ENCODE data around the gene TNRC6C. TPM values are rescaled to one million over a fixed set of nuclear protein-coding genes. Genes with fewer than 3 reads are reported as not detected.

TNRC6C gene
- total and polyA plus RNA-seq, 2 experiments from 2014 or later = 10.1 to 16.6 TPM

GRCh38 chr17:78142119-78142861 is 183.8 kb downstream of the TNRC6C start:
- H3K4me2 ChIP-seq = no peak overlapping the region
- H3K4me3 ChIP-seq = no peak overlapping the region
- H3K27ac Mint-ChIP-seq = no peak overlapping the region
- H3K9me2 ChIP-seq (ENCODE audit: insufficient read depth) = no peaks in the 10 kb centered on the region
- H3K27me3 Mint-ChIP-seq (ENCODE audit: insufficient read depth, low read depth, poor library complexity) = peaks cover 6% of the 10 kb centered on the region
- TF ChIP-seq CREB1 (CRISPR knock-in tag; IDR thresholded peaks at IDR 0.05; ENCODE audit: low read depth) = no peak
- TF ChIP-seq POLR2AphosphoS5 (IDR thresholded peaks at IDR 0.05; ENCODE audit: low read depth) = no peak
- TF ChIP-seq, protein P1, sequence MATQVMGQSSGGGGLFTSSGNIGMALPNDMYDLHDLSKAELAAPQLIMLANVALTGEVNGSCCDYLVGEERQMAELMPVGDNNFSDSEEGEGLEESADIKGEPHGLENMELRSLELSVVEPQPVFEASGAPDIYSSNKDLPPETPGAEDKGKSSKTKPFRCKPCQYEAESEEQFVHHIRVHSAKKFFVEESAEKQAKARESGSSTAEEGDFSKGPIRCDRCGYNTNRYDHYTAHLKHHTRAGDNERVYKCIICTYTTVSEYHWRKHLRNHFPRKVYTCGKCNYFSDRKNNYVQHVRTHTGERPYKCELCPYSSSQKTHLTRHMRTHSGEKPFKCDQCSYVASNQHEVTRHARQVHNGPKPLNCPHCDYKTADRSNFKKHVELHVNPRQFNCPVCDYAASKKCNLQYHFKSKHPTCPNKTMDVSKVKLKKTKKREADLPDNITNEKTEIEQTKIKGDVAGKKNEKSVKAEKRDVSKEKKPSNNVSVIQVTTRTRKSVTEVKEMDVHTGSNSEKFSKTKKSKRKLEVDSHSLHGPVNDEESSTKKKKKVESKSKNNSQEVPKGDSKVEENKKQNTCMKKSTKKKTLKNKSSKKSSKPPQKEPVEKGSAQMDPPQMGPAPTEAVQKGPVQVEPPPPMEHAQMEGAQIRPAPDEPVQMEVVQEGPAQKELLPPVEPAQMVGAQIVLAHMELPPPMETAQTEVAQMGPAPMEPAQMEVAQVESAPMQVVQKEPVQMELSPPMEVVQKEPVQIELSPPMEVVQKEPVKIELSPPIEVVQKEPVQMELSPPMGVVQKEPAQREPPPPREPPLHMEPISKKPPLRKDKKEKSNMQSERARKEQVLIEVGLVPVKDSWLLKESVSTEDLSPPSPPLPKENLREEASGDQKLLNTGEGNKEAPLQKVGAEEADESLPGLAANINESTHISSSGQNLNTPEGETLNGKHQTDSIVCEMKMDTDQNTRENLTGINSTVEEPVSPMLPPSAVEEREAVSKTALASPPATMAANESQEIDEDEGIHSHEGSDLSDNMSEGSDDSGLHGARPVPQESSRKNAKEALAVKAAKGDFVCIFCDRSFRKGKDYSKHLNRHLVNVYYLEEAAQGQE (IDR thresholded peaks at IDR 0.05; ENCODE audit: unreplicated experiment) = no peak
- TF ChIP-seq, protein P2, sequence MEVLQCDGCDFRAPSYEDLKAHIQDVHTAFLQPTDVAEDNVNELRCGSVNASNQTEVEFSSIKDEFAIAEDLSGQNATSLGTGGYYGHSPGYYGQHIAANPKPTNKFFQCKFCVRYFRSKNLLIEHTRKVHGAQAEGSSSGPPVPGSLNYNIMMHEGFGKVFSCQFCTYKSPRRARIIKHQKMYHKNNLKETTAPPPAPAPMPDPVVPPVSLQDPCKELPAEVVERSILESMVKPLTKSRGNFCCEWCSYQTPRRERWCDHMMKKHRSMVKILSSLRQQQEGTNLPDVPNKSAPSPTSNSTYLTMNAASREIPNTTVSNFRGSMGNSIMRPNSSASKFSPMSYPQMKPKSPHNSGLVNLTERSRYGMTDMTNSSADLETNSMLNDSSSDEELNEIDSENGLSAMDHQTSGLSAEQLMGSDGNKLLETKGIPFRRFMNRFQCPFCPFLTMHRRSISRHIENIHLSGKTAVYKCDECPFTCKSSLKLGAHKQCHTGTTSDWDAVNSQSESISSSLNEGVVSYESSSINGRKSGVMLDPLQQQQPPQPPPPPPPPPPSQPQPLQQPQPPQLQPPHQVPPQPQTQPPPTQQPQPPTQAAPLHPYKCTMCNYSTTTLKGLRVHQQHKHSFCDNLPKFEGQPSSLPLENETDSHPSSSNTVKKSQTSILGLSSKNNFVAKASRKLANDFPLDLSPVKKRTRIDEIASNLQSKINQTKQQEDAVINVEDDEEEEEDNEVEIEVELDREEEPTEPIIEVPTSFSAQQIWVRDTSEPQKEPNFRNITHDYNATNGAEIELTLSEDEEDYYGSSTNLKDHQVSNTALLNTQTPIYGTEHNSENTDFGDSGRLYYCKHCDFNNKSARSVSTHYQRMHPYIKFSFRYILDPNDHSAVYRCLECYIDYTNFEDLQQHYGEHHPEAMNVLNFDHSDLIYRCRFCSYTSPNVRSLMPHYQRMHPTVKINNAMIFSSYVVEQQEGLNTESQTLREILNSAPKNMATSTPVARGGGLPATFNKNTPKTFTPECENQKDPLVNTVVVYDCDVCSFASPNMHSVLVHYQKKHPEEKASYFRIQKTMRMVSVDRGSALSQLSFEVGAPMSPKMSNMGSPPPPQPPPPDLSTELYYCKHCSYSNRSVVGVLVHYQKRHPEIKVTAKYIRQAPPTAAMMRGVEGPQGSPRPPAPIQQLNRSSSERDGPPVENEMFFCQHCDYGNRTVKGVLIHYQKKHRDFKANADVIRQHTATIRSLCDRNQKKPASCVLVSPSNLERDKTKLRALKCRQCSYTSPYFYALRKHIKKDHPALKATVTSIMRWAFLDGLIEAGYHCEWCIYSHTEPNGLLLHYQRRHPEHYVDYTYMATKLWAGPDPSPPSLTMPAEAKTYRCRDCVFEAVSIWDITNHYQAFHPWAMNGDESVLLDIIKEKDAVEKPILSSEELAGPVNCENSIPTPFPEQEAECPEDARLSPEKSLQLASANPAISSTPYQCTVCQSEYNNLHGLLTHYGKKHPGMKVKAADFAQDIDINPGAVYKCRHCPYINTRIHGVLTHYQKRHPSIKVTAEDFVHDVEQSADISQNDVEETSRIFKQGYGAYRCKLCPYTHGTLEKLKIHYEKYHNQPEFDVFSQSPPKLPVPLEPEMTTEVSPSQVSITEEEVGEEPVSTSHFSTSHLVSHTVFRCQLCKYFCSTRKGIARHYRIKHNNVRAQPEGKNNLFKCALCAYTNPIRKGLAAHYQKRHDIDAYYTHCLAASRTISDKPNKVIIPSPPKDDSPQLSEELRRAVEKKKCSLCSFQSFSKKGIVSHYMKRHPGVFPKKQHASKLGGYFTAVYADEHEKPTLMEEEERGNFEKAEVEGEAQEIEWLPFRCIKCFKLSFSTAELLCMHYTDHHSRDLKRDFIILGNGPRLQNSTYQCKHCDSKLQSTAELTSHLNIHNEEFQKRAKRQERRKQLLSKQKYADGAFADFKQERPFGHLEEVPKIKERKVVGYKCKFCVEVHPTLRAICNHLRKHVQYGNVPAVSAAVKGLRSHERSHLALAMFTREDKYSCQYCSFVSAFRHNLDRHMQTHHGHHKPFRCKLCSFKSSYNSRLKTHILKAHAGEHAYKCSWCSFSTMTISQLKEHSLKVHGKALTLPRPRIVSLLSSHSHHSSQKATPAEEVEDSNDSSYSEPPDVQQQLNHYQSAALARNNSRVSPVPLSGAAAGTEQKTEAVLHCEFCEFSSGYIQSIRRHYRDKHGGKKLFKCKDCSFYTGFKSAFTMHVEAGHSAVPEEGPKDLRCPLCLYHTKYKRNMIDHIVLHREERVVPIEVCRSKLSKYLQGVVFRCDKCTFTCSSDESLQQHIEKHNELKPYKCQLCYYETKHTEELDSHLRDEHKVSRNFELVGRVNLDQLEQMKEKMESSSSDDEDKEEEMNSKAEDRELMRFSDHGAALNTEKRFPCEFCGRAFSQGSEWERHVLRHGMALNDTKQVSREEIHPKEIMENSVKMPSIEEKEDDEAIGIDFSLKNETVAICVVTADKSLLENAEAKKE (CRISPR knock-in tag; IDR thresholded peaks at IDR 0.05) = no peak
- TF ChIP-seq, protein P3, sequence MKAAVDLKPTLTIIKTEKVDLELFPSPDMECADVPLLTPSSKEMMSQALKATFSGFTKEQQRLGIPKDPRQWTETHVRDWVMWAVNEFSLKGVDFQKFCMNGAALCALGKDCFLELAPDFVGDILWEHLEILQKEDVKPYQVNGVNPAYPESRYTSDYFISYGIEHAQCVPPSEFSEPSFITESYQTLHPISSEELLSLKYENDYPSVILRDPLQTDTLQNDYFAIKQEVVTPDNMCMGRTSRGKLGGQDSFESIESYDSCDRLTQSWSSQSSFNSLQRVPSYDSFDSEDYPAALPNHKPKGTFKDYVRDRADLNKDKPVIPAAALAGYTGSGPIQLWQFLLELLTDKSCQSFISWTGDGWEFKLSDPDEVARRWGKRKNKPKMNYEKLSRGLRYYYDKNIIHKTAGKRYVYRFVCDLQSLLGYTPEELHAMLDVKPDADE (IDR thresholded peaks at IDR 0.05) = no peak
- TF ChIP-seq EZH2 (IDR thresholded peaks at IDR 0.05; ENCODE audit: low read depth, unreplicated experiment) = no peak
- TF ChIP-seq EZH2phosphoT487 (IDR thresholded peaks at IDR 0.05; ENCODE audit: unreplicated experiment) = no peak
- TF ChIP-seq CTCF (conservative IDR thresholded peaks at IDR 0.05; ENCODE audit: low read depth in 2 of 2) = no peak
- no peak for TF ChIP-seq STAT1 (IDR thresholded peaks at IDR 0.05; ENCODE audit: unreplicated experiment)
- TF ChIP-seq JUNB (IDR thresholded peaks at IDR 0.05; ENCODE audit: unreplicated experiment) = no peak
- no peak for TF ChIP-seq NANOG (IDR thresholded peaks at IDR 0.05; ENCODE audit: borderline replicate concordance)
- no peak for TF ChIP-seq ZNF331 (CRISPR knock-in tag; IDR thresholded peaks at IDR 0.05; ENCODE audit: low read depth)
- no peak for TF ChIP-seq ZNF114 (CRISPR knock-in tag; IDR thresholded peaks at IDR 0.05)
- H3K36me3 Mint-ChIP-seq (ENCODE audit: low read depth) = no peaks in the 10 kb centered on the region
- H3K27ac ChIP-seq (ENCODE audit: low read depth) = no peak overlapping the region
- no peaks in the 10 kb centered on the region for H4K20me1 ChIP-seq (replicated peaks; ENCODE audit: insufficient read depth)
- H3K4me3 Mint-ChIP-seq = no peak overlapping the region
- H3K79me2 ChIP-seq (replicated peaks; ENCODE audit: insufficient read depth) = no peaks in the 10 kb centered on the region
- H3K9me3 Mint-ChIP-seq = no peaks in the 10 kb centered on the region
- DNase-seq (ENCODE audit: low spot score) = no peak
- H3K4me1 Mint-ChIP-seq = peaks cover 7% of the 10 kb centered on the region; the same call in 2 of the 3 replicates
- H3K4me1 ChIP-seq (ENCODE audit: insufficient read depth) = peaks cover 5% of the 10 kb centered on the region; the same call in 1 of the 2 replicates
- 0 out of 2 replicates have a peak, but pooled peaks cover 8% of the 10 kb centered on the region for H3F3A ChIP-seq (replicated peaks; ENCODE audit: low read depth)
- no peaks in the 10 kb centered on the region for H3K36me3 ChIP-seq (ENCODE audit: insufficient read depth)
- H3K27me3 ChIP-seq (ENCODE audit: insufficient read depth) = 0 out of 2 replicates have a peak, but pooled peaks cover 3% of the 10 kb centered on the region
- no peak overlapping the region for H2AFZ ChIP-seq
- no peak for ATAC-seq

Measured in GM23338 (cell line).